HG03558 (cell line): Measurements from ENCODE around the gene INSR.

ENCODE experiments used
- ATAC-seq: cut with Tn5 transposase; IDR thresholded peaks from one replicate; pipeline ENCODE4 v1.9.1; 2021; ENCODE audit warnings: moderate number of reproducible peaks; ENCODE audit not compliant: unreplicated experiment; ENCODE audit errors: extremely low read depth

Gene INSR

DNA sequence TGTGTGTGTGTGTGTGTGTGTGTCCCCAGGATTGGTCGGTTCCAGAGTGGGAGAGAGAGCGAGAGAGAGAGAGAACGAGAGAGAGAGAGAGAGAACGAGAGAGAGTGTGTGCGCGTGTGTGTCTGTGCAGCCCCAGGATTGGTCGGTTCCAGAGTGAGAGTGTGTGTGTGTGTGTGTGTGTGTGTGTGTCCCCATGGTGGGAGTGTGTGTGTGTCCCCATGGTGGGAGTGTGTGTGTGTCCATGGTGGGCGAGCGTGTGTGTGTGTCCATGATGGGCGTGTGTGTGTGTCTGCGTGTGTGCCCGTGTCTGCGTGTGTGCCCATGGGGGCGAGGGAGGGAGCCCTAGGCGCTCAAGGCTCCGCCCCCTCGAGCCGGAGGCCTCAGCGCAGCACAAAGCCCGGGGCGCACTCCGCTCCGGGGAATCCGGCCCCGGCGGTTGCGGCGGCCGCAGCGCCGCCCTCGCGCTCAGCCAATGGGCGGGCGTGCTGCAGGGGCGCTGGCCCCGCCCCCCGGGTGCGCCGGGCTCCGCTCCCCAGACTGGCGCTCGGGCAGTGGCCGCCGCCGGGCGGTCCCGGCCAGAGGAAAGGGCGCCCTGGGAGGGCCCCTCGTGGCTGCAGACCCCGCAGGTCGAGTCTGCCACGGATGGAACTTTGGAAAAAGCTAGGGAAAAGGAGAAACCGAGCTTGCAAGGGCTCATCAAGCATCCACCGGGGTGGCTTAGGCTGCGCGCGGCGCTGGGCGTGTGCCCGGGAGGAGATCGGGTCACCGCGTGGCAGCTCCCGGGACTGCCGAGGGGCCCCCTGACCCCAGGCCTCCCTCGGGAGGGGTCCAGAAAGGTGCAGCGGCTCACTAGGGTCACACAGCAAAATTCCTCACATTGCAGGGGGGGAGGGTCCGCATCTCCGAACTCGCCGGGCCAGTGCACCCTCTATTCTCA, 96.2 kb downstream of the INSR start:
- ATAC-seq: peak; percentile 55

GRCh38 chr19:7197119-7197759, 97.0 kb downstream of the INSR start:
- ATAC-seq: no peak

- ATAC-seq: no peak
These were observed 97.5 kb downstream of the INSR start for GRCh38 chr19:7196763-7197118.

- ATAC-seq: no peak
These were observed 99.2 kb downstream of the INSR start for GRCh38 chr19:7195046-7195445.

DNA sequence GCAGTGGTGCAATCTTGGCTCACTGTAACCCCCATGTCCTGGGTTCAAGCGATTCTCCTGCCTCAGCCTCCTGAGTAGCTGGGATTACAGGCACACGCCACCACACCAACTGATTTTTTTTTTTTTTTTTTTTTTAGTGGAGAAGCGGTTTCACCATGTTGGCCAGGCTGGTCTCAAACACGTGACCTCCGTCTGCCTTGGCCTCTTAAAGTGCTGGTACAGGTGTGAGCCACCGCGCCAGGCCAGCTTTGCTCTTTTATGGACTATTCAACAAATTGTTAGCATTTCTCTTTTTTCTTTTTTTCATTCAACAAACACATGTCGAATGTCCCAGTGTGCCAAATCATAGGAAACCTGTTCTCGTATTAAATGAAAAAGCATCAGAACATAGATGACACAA, 99.6 kb downstream of the INSR start:
- no peak for ATAC-seq

DNA sequence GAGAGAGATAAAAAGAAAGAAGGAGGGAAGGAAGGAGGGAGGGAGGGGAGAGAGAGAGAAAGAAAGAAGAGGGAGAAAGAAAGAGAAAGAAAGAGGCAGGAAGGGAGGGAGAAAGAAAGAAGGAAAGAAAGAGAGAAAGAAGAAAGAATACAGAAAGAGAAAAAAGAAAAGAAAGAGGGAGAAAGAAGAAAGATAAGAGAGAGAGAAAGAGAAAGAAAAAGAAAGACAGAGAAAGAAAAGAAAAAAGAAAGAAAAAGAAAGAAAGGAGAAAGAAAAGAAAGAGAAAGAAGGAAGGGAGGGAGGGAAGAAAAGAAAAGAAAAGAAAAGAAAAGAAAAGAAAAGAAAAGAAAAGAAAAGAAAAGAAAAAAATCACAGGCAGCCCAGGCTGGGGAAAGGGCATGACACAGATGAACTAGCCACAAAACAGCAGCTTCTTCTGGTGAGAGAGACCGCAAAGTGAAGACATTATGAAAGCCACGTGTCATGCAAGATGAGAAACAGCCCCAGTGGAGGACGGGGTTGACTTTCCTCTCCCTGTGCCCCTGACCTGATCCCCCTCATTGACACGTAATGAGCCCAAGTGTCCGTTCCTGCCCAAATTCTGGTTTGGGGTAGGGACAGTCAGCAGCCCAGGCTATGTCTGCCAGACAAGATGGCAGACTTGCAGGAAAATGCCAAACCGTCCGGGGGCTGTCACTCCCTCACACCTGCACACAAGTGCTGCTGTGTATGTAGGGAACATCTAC, 102.1 kb downstream of the INSR start:
- ATAC-seq: no peak

GRCh38 chr19:7188698-7189629, 105.2 kb downstream of the INSR start:
- ATAC-seq: no peak

- no peak for ATAC-seq
These were observed 106.4 kb downstream of the INSR start for GRCh38 chr19:7187605-7188339.

GRCh38 chr19:7182489-7182888, 111.7 kb downstream of the INSR start:
- no peak for ATAC-seq

DNA sequence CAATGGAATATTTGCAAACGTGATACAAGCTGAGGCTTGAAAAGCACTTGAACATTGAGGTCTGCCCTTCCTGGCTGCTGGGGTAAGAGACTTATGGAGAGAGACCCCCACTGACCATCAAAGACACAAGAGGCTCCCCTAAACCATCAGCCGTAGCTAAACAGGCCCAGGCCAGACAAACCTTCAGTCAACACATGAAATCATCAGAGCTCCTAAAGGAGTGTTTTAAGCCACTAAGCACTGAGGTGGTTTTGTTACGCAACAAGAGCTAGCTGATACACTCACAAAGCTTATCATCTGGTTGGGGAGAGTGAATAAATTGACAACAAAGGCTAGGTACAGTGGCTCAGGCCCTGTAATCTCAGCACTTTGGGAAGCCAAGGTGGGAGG, 114.3 kb downstream of the INSR start:
- ATAC-seq: no peak

GRCh38 chr19:7177926-7178325, 116.3 kb downstream of the INSR start:
- ATAC-seq: no peak

- no peak for ATAC-seq
These were observed 117.4 kb downstream of the INSR start for GRCh38 chr19:7176792-7177191.

DNA sequence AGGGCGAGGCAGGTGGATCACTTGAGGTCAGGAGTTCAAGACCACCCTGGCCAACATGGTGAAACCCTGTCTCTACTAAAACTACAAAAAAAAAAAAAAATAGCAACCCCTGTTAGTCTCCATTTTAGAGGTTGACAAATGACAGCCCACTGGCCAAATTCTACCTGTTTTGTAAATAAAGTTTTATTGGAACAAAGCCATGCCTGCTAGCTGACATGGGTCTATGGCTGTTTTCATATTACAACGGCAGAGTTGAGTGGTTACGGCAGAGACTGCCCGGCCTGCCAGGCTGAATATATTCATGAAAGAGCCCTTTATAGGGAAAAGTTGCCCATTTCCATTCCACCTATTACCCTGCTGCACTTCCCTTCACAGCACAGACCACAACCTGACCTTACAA, 121.4 kb downstream of the INSR start:
- ATAC-seq: no peak

GRCh38 chr19:7170983-7171382, 123.2 kb downstream of the INSR start:
- ATAC-seq: no peak

- ATAC-seq: no peak
These were observed 125.3 kb downstream of the INSR start for GRCh38 chr19:7168941-7169340.

GRCh38 chr19:7161292-7161691, 132.9 kb downstream of the INSR start:
- no peak for ATAC-seq

- no peak for ATAC-seq
These were observed 134.9 kb downstream of the INSR start for GRCh38 chr19:7159105-7159933.

- no peak for ATAC-seq
These were observed 141.2 kb downstream of the INSR start for GRCh38 chr19:7153022-7153421.

DNA sequence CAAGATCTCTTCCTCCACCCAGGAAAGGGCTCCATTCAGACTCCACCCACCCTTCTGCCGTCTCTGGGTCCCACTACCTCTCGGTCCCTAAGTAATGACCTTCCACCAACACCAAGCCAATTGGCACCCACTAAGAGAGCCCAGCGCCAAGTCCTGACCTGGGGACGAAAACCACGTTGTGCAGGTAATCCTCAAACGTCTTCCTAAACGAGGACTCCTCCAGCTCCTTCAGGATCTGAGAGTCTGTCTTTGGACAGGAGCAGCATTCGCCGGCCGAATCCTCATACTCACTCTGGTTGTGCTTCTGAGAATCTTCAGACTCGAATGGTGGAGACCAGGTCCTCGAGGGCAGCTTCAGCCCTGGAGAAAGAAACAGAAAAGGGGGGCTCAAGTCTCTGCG, 141.6 kb downstream of the INSR start:
- ATAC-seq: no peak
